ENCODE results near the gene DCAF7.

The DCAF7 gene, protein sequence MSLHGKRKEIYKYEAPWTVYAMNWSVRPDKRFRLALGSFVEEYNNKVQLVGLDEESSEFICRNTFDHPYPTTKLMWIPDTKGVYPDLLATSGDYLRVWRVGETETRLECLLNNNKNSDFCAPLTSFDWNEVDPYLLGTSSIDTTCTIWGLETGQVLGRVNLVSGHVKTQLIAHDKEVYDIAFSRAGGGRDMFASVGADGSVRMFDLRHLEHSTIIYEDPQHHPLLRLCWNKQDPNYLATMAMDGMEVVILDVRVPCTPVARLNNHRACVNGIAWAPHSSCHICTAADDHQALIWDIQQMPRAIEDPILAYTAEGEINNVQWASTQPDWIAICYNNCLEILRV

GRCh38 chr17:63549946-63550816, at the start of gene DCAF7:
TSS of gene DCAF7 (plus strand) at chr17:63550477. CDS start at chr17:63550678, 201 bp downstream.
- DNase-seq: peak; percentile 99

- DNase-seq: no peak
These were observed 49.5 kb upstream of the DCAF7 start for GRCh38 chr17:63500543-63501390.

GRCh38 chr17:63503341-63503705, 47.0 kb upstream of the DCAF7 start:
- DNase-seq: no peak

- DNase-seq: no peak
These were observed 46.0 kb upstream of the DCAF7 start for GRCh38 chr17:63504261-63504660.

DNA sequence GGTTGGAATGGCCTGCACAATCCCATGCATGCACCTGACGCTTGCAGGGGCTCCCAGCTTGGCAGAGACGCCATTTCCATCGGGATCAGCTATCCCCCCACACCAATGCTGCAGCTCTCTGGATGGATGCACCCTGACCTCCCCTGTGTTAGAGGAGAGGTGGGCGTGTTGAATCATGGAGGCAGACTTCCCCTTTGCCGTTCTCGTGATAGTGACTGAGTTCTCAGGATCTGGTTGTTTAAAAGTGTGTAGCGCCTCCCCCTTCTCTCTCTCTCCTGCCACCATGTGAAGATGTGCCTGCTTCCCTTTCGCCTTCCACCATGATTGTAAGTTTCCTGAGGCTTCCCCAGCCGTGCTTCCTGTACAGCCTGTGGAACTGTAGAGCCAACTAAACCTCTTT, 44.9 kb upstream of the DCAF7 start:
- no peak for DNase-seq

- no peak for DNase-seq
These were observed 43.6 kb upstream of the DCAF7 start for GRCh38 chr17:63506627-63507026.

DNA sequence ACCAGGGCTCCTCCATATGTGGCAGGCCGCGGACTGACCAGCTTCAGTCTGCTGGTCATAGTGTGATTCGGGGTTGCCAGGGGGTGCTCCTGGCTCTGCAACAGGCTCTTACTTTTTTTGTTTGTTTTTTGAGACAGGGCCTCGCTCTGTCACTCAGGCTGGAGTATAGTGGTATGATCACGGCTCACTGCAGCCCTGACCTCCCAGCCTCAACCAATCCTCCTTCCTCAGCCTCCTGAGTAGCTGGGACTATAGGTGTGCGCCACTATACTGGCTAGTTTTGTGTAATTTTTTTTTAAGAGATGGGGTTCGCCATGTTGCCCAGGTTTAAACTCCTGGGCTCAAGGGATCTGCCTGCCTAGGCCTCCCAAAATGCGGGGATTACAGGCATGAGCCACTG, 38.9 kb upstream of the DCAF7 start:
- no peak for DNase-seq

DNA sequence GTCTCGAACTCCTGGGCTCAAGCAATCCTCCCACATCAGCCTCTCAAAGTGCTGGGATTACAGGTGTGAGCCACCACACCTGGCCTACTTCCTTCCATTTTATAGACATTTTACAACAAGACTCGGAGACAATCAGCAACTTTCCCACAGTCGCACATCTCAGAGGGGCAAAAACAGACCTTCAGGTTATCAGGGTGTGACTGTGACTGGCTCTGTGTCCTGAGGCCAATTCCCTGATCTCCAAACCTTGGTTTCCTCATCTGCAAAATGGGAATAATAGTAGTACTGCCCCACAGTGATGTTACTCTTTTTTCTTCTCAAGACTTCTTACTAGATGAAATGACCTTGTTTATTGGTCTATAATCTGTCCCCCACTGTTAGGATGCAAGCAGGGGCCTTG, 37.9 kb upstream of the DCAF7 start:
- no peak for DNase-seq

DNA sequence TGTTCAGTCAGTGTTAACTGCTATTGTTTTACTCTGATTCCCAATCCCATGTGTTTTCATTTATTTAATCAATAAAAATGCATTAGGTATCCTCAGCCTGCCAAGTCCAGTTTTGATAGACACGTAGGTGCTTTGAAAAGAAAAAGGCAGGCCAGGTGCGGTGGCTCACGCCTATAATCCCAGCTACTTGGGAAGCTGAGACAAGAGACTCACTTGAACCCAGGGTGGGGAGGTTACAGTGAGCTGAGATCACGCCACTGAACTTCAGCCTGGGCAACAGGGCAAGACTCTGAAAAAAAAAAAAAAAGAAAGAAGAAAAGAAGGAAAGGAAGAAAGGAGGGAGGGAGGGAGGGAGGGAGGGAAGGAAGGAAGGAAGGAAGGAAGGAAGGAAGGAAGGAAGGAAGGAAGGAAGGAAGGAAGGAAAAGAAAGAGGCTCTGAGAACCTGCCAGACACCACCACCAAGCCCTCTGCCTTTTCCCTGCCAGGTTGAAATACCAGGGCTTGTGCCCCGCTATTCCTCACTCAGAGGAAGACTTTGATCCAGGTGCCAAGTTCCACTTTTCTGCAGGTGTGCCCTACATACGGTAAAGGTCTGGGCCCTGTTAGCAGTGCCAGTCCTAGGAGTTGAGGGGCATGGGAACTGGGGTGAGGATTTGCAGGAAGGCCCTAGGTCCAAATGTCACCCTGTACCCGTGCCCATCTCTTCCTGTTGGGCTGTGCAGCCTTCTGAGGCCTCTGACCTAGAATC, 37.2 kb upstream of the DCAF7 start:
- DNase-seq: no peak

- no peak for DNase-seq
These were observed 35.8 kb upstream of the DCAF7 start for GRCh38 chr17:63514477-63514876.

DNA sequence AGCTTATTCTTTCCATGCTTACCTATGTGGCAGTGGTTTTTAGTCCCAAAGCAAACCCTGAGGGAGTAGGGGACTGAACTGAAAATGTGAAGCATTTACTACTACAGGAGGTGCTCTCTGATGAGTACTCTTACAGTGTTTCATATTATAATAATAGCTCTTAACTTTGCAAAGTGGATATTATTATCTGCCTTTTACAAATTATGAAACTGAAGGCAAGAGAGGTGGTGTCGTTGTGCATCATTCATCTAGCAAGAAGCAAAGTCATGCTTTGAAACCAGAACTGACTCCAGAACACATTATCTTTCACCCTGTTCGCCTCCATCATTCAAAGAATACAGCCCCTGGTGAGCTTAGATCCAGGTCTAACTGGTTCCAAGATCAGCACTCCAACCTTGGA, 35.3 kb upstream of the DCAF7 start:
- no peak for DNase-seq

DNA sequence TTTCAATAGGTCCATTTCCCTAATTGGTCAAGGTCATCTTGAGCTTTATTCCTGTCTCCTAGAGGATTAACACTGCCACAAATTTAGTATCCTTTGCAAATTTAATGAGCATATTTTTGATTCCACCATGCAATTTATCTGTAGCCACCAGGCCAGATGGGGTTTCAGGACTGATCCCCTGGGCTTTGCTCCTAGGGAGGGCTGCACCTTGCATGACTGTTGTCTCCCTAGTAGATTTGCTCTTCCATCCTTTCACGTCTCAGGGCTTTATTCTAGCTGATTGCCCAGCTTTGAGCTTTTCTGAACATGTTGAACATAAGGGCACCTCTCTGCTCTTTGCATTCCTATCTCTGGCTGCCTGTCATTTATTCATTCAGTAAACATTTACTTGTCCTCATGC, 34.9 kb upstream of the DCAF7 start:
- no peak for DNase-seq

- no peak for DNase-seq
These were observed 33.1 kb upstream of the DCAF7 start for GRCh38 chr17:63516910-63517824.

- DNase-seq: no peak
These were observed 32.3 kb upstream of the DCAF7 start for GRCh38 chr17:63517825-63518534.

GRCh38 chr17:63519116-63519881, 31.0 kb upstream of the DCAF7 start:
- no peak for DNase-seq

- DNase-seq: no peak
These were observed 30.1 kb upstream of the DCAF7 start for GRCh38 chr17:63519972-63520882.

- no peak for DNase-seq
These were observed 26.9 kb upstream of the DCAF7 start, which contains the start of gene KCNH6 for GRCh38 chr17:63523253-63523855. TSS of gene KCNH6 (plus strand) at chr17:63523358. CDS start at chr17:63523414, 56 bp downstream.

- DNase-seq: no peak
These were observed 26.2 kb upstream of the DCAF7 start for GRCh38 chr17:63524051-63524450.

Data from left hindlimb (tissue), 1 donor.